HG03280 (cell line): ENCODE results near the gene RAB3C.
"Not testable (repeated sequence)": the region's sequence is repeated elsewhere in the genome, so short reads cannot be mapped to it uniquely, and the experiment has no call there.

ENCODE experiments used
- ATAC-seq: cut with Tn5 transposase; IDR thresholded peaks from one replicate; pipeline ENCODE4 v1.9.1; 2021; ENCODE audit warnings: mild to moderate bottlenecking, moderate library complexity; ENCODE audit not compliant: unreplicated experiment

The RAB3C gene

GRCh38 chr5:58674070-58674469 lies 91.2 kb downstream of the RAB3C start:
- ATAC-seq: no peak

GRCh38 chr5:58674711-58675110 lies 91.8 kb downstream of the RAB3C start:
- ATAC-seq: no peak

- ATAC-seq: no peak
These were observed 92.5 kb downstream of the RAB3C start for GRCh38 chr5:58675341-58675740.

- ATAC-seq: no peak
These were observed 94.8 kb downstream of the RAB3C start for GRCh38 chr5:58677650-58678049.

- no peak for ATAC-seq
These were observed 97.6 kb downstream of the RAB3C start for GRCh38 chr5:58680503-58680902.

GRCh38 chr5:58681943-58682342 lies 99.1 kb downstream of the RAB3C start:
- no peak for ATAC-seq

GRCh38 chr5:58683567-58683966 lies 100.7 kb downstream of the RAB3C start:
- ATAC-seq: no peak

GRCh38 chr5:58687079-58687478 lies 104.2 kb downstream of the RAB3C start:
- no peak for ATAC-seq

GRCh38 chr5:58687595-58687994 lies 104.7 kb downstream of the RAB3C start:
- no peak for ATAC-seq

- not testable (repeated sequence) for ATAC-seq
These were observed 116.3 kb downstream of the RAB3C start for GRCh38 chr5:58699088-58699761.

GRCh38 chr5:58699762-58700118 lies 116.9 kb downstream of the RAB3C start:
- no peak for ATAC-seq

- ATAC-seq: no peak
These were observed 121.2 kb downstream of the RAB3C start for GRCh38 chr5:58703925-58704555.

- no peak for ATAC-seq
These were observed 123.9 kb downstream of the RAB3C start for GRCh38 chr5:58706736-58707135.

GRCh38 chr5:58708456-58708855 lies 125.6 kb downstream of the RAB3C start:
- no peak for ATAC-seq

- ATAC-seq: not testable (repeated sequence)
These were observed 127.5 kb downstream of the RAB3C start for GRCh38 chr5:58710425-58710824.

GRCh38 chr5:58710871-58711270 lies 128.0 kb downstream of the RAB3C start:
- ATAC-seq: no peak

GRCh38 chr5:58711965-58712364 lies 129.1 kb downstream of the RAB3C start:
- no peak for ATAC-seq

GRCh38 chr5:58714046-58714445 lies 131.2 kb downstream of the RAB3C start:
- no peak for ATAC-seq

- no peak for ATAC-seq
These were observed 133.3 kb downstream of the RAB3C start for GRCh38 chr5:58715997-58716656.

- no peak for ATAC-seq
These were observed 133.8 kb downstream of the RAB3C start for GRCh38 chr5:58716713-58717112.

- no peak for ATAC-seq
These were observed 134.6 kb downstream of the RAB3C start for GRCh38 chr5:58717303-58718007.
